ENCODE results near the gene FOXD2.

Gene FOXD2

DNA sequence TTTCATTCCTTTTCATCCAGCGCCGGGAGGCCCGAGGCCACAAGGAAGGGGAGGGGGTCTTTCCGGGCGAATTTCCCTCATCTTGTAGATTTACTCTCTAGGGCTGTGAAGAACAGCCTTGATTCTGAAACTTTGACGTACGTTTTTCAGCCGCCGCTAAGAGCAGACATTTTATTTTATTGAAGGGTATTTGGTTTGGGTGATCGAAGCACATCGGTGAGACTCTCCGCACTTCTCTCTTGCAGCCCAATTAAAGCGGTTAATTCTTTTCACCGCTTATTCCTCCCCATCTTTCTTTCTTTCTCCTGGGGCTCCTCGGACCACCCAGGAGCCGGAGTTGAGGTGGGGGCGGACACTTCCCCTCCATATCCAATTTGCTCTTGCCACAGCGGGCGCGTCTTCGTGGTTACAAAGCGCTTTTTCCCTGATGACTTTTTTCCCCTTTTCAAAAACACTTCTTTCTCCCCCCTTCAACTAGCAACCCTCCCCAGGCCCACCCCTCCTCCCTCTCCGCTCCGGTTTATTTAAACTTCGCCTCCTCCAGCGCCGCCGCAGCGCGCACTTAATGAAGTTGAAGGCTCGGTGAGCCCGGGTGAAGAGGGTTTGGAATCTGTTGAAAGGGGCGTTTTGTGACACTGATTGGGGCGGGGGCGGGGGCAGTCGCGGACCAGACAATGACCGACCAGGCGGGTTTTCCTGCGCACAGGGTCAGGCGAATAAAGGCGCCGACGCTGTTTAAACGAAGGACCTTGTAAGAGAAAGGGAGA, 5.9 kb downstream of the FOXD2 start:
- H3K4me3 ChIP-seq (ENCODE audit: low read depth, low read length): no peak overlapping the region
- TF ChIP-seq ZNF624 (tag by site-specific recombination; IDR thresholded peaks at IDR 0.05) (no peak), ZNF112 (tag by site-specific recombination; IDR thresholded peaks at IDR 0.05) (no peak), SP7 (tag by site-specific recombination; IDR thresholded peaks at IDR 0.05) (no peak), ZFP41 (tag by site-specific recombination; IDR thresholded peaks at IDR 0.05; ENCODE audit: borderline replicate concordance) (no peak)
- POLR2A ChIA-PET: no interaction called here

DNA sequence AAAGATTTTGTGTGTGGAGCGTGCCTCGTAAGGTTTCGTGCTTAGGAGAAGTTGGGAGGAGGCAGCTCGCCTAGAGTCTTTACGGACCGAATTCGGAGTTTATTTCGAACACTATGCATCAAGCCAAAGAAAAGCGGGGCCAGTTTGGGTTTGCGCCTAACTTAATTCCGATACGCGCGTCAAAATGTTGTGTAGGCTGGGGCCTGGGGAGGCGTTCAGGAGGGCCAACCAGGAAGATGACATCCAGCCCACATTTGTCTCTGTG, 6.4 kb downstream of the FOXD2 start:
- no peak overlapping the region for H3K27ac ChIP-seq (ENCODE audit: extremely low read depth, low read depth, low read length)

More for the DNA sequence above, 5.9 kb downstream of the FOXD2 start:
- no peak overlapping the region for H3K27ac ChIP-seq (ENCODE audit: extremely low read depth, low read depth, low read length)
- CTCF ChIA-PET: interaction anchor here (0.6 to 1.5 kb wide), 2 partner anchors 47 to 283 kb away, joined by 3 to 5 read pairs; no protein-coding TSS in a partner anchor
- no peaks in the 10 kb centered on the region for H3K9me3 ChIP-seq (ENCODE audit: control insufficient read depth, insufficient read depth, low read depth, low read length)
- H3K4me1 ChIP-seq (ENCODE audit: control insufficient read depth, insufficient read depth, low read length): no peaks in the 10 kb centered on the region
- no peaks in the 10 kb centered on the region for H3K36me3 ChIP-seq (ENCODE audit: control insufficient read depth in 2 of 2, insufficient read depth in 1 of 2, low read length in 2 of 2)

DNA sequence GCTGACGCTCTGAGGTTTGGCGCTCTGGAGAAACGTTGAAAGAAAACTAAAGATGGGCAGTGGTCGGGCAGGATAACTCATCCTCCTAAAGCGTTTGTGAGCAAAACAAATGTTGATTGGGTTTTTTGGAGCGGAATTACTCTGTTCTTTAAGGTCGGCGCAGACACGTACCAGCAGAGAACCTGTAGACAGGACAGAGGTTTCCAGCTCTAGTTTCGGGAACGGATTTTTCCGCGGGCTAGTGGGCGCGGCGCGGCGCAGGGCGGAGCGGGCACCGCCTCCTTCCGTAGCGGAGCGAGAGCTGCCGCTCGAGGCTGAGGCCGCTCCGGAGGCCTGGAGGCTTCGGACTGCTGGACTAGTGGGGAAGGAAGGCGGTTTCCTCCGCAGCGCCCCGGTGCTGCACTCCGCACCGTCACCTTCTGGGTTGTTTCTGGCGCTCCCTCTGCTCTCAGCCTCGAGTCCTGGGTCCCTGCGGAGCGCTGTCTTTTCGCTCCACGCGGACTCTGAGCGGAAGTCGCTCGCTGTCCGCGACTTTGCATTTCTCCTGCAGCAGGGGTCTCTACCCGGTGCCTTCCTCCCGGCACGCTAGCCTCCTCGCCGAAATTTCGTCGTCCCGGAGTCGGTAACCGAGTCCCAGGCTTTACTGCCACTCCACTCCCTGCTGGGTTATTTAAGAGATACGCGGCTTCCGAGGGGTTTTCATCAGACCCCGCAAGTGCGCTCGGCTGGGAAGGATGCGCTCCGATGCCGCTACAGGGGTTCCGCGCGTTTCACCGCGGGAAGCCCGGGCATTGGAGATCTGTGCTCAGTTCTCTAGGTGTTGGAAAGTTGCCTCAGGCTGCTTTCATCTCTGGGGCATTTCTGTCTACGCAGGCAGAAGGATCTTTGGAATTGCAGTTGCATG, 7.0 kb downstream of the FOXD2 start:
- no peak overlapping the region for H3K27ac ChIP-seq (ENCODE audit: extremely low read depth, low read depth, low read length)
- peak overlapping the region; percentile 6; the same call in 1 of the 2 replicates for H3K4me3 ChIP-seq (ENCODE audit: low read depth, low read length)
- H3K4me1 ChIP-seq (ENCODE audit: control insufficient read depth, insufficient read depth, low read length): no peaks in the 10 kb centered on the region
- TF ChIP-seq ZNF140 (tag by site-specific recombination; IDR thresholded peaks at IDR 0.05) (peak; percentile 60; the same call in 1 of the 2 replicates), ZSCAN30 (tag by site-specific recombination; IDR thresholded peaks at IDR 0.05) (no peak)
- H3K36me3 ChIP-seq (ENCODE audit: control insufficient read depth in 2 of 2, insufficient read depth in 1 of 2, low read length in 2 of 2): no peaks in the 10 kb centered on the region
- ChIA-PET CTCF (interaction anchor here (0.6 to 1.5 kb wide), 3 partner anchors 46 to 282 kb away, joined by 3 to 5 read pairs (median 3); no protein-coding TSS in a partner anchor), POLR2A (no interaction called here)
- H3K9me3 ChIP-seq (ENCODE audit: control insufficient read depth, insufficient read depth, low read depth, low read length): no peaks in the 10 kb centered on the region

More for the DNA sequence above, 6.4 kb downstream of the FOXD2 start:
- TF ChIP-seq ZNF610 (tag by site-specific recombination; IDR thresholded peaks at IDR 0.05; ENCODE audit: borderline replicate concordance) (no peak), ZNF311 (tag by site-specific recombination; IDR thresholded peaks at IDR 0.05; ENCODE audit: borderline replicate concordance) (no peak), ZNF624 (tag by site-specific recombination; IDR thresholded peaks at IDR 0.05) (no peak), ZNF561 (tag by site-specific recombination; IDR thresholded peaks at IDR 0.05; ENCODE audit: borderline replicate concordance) (no peak), BCL11B (tag by site-specific recombination; IDR thresholded peaks at IDR 0.05; ENCODE audit: low read depth) (no peak), ZNF138 (tag by site-specific recombination; IDR thresholded peaks at IDR 0.05; ENCODE audit: borderline replicate concordance) (no peak), MZF1 (tag by site-specific recombination; IDR thresholded peaks at IDR 0.05; ENCODE audit: borderline replicate concordance) (no peak), GLI2 (tag by site-specific recombination; IDR thresholded peaks at IDR 0.05; ENCODE audit: borderline replicate concordance, low read depth) (no peak), KLF16 (tag by site-specific recombination; IDR thresholded peaks at IDR 0.05) (no peak), IKZF3 (tag by site-specific recombination; IDR thresholded peaks at IDR 0.05) (no peak), ZNF140 (tag by site-specific recombination; IDR thresholded peaks at IDR 0.05) (no peak)
- TF ChIP-seq, protein P1, sequence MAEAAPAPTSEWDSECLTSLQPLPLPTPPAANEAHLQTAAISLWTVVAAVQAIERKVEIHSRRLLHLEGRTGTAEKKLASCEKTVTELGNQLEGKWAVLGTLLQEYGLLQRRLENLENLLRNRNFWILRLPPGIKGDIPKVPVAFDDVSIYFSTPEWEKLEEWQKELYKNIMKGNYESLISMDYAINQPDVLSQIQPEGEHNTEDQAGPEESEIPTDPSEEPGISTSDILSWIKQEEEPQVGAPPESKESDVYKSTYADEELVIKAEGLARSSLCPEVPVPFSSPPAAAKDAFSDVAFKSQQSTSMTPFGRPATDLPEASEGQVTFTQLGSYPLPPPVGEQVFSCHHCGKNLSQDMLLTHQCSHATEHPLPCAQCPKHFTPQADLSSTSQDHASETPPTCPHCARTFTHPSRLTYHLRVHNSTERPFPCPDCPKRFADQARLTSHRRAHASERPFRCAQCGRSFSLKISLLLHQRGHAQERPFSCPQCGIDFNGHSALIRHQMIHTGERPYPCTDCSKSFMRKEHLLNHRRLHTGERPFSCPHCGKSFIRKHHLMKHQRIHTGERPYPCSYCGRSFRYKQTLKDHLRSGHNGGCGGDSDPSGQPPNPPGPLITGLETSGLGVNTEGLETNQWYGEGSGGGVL (tag by site-specific recombination; IDR thresholded peaks at IDR 0.05): no peak
- TF ChIP-seq, protein P2, sequence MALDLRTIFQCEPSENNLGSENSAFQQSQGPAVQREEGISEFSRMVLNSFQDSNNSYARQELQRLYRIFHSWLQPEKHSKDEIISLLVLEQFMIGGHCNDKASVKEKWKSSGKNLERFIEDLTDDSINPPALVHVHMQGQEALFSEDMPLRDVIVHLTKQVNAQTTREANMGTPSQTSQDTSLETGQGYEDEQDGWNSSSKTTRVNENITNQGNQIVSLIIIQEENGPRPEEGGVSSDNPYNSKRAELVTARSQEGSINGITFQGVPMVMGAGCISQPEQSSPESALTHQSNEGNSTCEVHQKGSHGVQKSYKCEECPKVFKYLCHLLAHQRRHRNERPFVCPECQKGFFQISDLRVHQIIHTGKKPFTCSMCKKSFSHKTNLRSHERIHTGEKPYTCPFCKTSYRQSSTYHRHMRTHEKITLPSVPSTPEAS (tag by site-specific recombination; IDR thresholded peaks at IDR 0.05): no peak
- CTCF ChIA-PET: interaction anchor here (0.6 to 1.5 kb wide), 3 partner anchors 46 to 282 kb away, joined by 3 to 5 read pairs (median 3); no protein-coding TSS in a partner anchor
- Histone ChIP-seq H3K4me1 (ENCODE audit: control insufficient read depth, insufficient read depth, low read length) (no peaks in the 10 kb centered on the region), H3K9me3 (ENCODE audit: control insufficient read depth, insufficient read depth, low read depth, low read length) (no peaks in the 10 kb centered on the region), H3K4me3 (ENCODE audit: low read depth, low read length) (no peak overlapping the region), H3K36me3 (ENCODE audit: control insufficient read depth in 2 of 2, insufficient read depth in 1 of 2, low read length in 2 of 2) (no peaks in the 10 kb centered on the region)
- POLR2A ChIA-PET: no interaction called here
